WERI-Rb-1 (cell line): ENCODE measurements around the gene TMEM219.

Experiments
- DNase-seq: peaks from one replicate; pipeline ENCODE4 v3.0.0-alpha.2; 2020
- H3K27ac ChIP-seq: fragments of 250-450 bp; sonication (Bioruptor Pico); 2 replicates; pipeline ENCODE4 v1.5.1; 2020; ENCODE audit warnings: mild to moderate bottlenecking, moderate library complexity
- H3K27me3 ChIP-seq: fragments of 250-450 bp; sonication (Bioruptor Pico); 2 replicates; pipeline ENCODE4 v1.5.1; 2021; ENCODE audit warnings: mild to moderate bottlenecking, low read depth, moderate library complexity; ENCODE audit not compliant: insufficient read depth, severe bottlenecking
- H3K36me3 ChIP-seq: fragments of 250-450 bp; sonication (Bioruptor Pico); 2 replicates; pipeline ENCODE4 v1.5.1; 2020; ENCODE audit warnings: mild to moderate bottlenecking, moderate library complexity
- H3K4me3 ChIP-seq: 2 replicates; pipeline ENCODE4 v1.5.1; 2011; ENCODE audit warnings: low read depth, mild to moderate bottlenecking, control low read depth, low read length
- H3K9me3 ChIP-seq: fragments of 250-450 bp; sonication (Bioruptor Pico); 2 replicates; pipeline ENCODE4 v1.5.1; 2021; ENCODE audit warnings: mild to moderate bottlenecking, moderate library complexity; ENCODE audit not compliant: severe bottlenecking
- CTCF ChIP-seq: IDR thresholded peaks from 2 replicates; pipeline ENCODE4 v1.5.1; 2011; ENCODE audit warnings: low read depth, mild to moderate bottlenecking, control low read depth, inconsistent platforms, low read length

Gene TMEM219

DNA sequence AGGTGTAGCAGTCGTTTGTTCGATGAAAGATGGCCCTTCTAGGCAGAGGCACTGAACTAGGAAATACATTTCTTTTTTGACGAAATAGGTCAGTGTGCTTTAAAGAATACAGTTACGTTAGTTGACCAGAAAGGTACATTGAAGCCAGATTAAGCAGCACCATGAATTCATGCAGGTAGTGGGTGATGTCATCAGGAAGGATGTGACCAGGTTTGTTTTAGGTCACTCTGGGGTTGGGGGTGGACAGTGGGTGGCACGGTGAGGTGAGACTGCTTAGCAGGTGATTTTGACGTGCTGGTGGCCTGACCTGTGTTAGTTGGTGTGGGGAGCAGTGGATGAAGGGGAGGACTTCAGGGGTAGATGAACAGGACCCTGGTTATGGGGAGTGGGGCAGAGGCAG is 37.7 kb downstream of the TMEM219 start:
- Histone ChIP-seq H3K27ac (no peak overlapping the region), H3K27me3 (no peaks in the 10 kb centered on the region), H3K9me3 (no peaks in the 10 kb centered on the region), H3K4me3 (no peak overlapping the region), H3K36me3 (peaks cover 46% of the 10 kb centered on the region)
- TF ChIP-seq CTCF: no peak
- DNase-seq: no peak

- Histone ChIP-seq H3K27me3 (no peaks in the 10 kb centered on the region), H3K4me3 (no peak overlapping the region), H3K27ac (no peak overlapping the region), H3K36me3 (peaks cover 44% of the 10 kb centered on the region), H3K9me3 (no peaks in the 10 kb centered on the region)
- DNase-seq: no peak
- TF ChIP-seq CTCF: no peak
Observed at GRCh38 chr16:30000735-30001631, 39.1 kb downstream of the TMEM219 start.

- Histone ChIP-seq H3K36me3 (peaks cover 41% of the 10 kb centered on the region), H3K4me3 (no peak overlapping the region), H3K27me3 (no peaks in the 10 kb centered on the region), H3K9me3 (no peaks in the 10 kb centered on the region), H3K27ac (no peak overlapping the region; the same call in 1 of the 2 replicates)
- no peak for DNase-seq
- no peak for TF ChIP-seq CTCF
Observed at GRCh38 chr16:30002614-30003346, 40.9 kb downstream of the TMEM219 start.

DNA sequence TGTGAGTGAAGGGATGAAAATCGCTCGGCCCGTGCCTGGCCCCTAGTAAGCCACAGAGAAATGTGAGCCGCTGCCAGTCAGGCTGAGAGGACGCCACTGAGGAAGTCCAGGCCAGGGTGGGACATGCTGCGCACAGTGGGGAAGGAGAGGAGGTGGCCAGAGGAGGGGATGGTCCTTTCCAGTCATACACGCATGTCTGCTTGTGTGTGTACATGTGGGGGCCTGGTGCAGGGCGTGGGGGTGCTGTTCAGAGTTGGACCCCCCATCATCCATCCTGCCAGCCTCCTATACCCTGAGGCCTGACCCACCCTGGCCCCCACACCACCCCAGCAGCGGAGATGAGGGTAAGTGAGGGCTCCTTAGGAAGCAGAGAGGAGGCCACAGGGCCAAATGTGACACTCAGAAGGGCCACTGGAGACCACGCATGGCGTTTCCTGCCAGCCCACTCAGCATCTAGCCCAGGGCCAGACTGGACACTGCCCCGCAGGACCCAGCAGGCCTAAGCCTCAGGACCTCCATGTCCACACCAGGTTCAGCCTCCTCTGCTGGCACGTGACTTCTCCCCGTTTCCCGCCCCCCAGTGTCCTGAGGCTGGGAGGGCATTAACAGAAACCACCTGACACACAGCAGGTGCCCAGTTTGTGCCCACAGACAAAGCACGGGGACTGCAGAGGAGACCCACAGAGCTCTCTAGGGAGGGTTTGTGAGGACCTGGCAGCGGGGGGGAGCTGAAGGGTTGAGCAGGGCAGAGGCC is 42.0 kb downstream of the TMEM219 start:
- TF ChIP-seq CTCF: no peak
- Histone ChIP-seq H3K27me3 (no peaks in the 10 kb centered on the region), H3K4me3 (no peak overlapping the region), H3K36me3 (peaks cover 35% of the 10 kb centered on the region), H3K27ac (peak overlapping the region; percentile 69), H3K9me3 (no peaks in the 10 kb centered on the region)
- DNase-seq: no peak

GRCh38 chr16:30004424-30004776 is 42.5 kb downstream of the TMEM219 start:
- no peak for TF ChIP-seq CTCF
- H3K27me3 ChIP-seq: no peaks in the 10 kb centered on the region
- no peak for DNase-seq

More at GRCh38 chr16:30004424-30004776, 42.5 kb downstream of the TMEM219 start:
- no peaks in the 10 kb centered on the region for H3K9me3 ChIP-seq
- no peak overlapping the region for H3K4me3 ChIP-seq
- H3K27ac ChIP-seq: peak overlapping the region; percentile 69
- H3K36me3 ChIP-seq: peaks cover 35% of the 10 kb centered on the region
